Measurements from ENCODE around the gene HDAC5.
"Not testable (repeated sequence)": the region's sequence is repeated elsewhere in the genome, so short reads cannot be mapped to it uniquely, and the experiment has no call there.

- not testable (repeated sequence) for TF ChIP-seq CTCF, POLR2A, POLR2AphosphoS5 (IDR thresholded peaks at IDR 0.05)
Measured at GRCh38 chr17:44046893-44047292, 76.5 kb downstream of the HDAC5 start.

Data from transverse colon (tissue), 4 donors.